Endothelial cell of umbilical vein (primary cell): Measurements from ENCODE around the gene HUS1. TPM values are rescaled to one million over a fixed set of nuclear protein-coding genes. Genes with fewer than 3 reads are reported as not detected.

Experiments
- BruUV-seq: library from RNA; stranded (reverse); fragments of 400-500 nt; replicated peaks from 2 replicates; lab custom pipeline; 2021; lab: Mats Ljungman, UMichigan
- CTCF ChIA-PET: fragments of 300-600, 350-600 bp; sonication (Branson Sonifier 250); formaldehyde crosslinking; loops from one replicate; lab custom pipeline; 2021; ENCODE audit warnings: antibody characterized with exemption, inconsistent platforms; lab: Charles Lee
- POLR2A ChIA-PET: fragments of 300-600, 350-600 bp; sonication (Branson Sonifier 250); formaldehyde crosslinking; loops from one replicate; lab custom pipeline; 2021; ENCODE audit warnings: antibody characterized with exemption, inconsistent platforms; lab: Charles Lee
- DNase-seq: peaks from one replicate; pipeline ENCODE4 v3.0.0-alpha.2; 2011; ENCODE audit warnings: low read depth, low spot score
- FAIRE-seq: peaks from 2 replicates; lab custom pipeline; 2011; peaks lifted over from hg19 to GRCh38; lab: Jason Lieb, UNC
- H2AFZ ChIP-seq: 2 replicates; pipeline ENCODE4 v1.6.0; 2012; ENCODE audit warnings: low read depth, low read length, control low read depth, inconsistent platforms
- H3K27ac ChIP-seq: 2 replicates; pipeline ENCODE4 v1.5.1; 2011; ENCODE audit warnings: low read depth, mild to moderate bottlenecking, control low read depth, low read length, moderate library complexity; ENCODE audit not compliant: insufficient read depth
- H3K27me3 ChIP-seq, 2 experiments: 2 replicates each; pipeline versions ENCODE4 v1.6.0 to v1.6.1; 2011; ENCODE audit warnings: low read length in 2 of 2, mixed read lengths in 1 of 2; ENCODE audit not compliant: control insufficient read depth in 2 of 2, insufficient read depth in 2 of 2
- H3K36me3 ChIP-seq, 2 experiments: 2 replicates in 1 of 2; 3 replicates in 1 of 2; pipeline ENCODE4 v1.5.1; 2011; ENCODE audit warnings: low read length in 2 of 2, mild to moderate bottlenecking in 1 of 2, moderate library complexity in 1 of 2; ENCODE audit not compliant: control insufficient read depth in 2 of 2, insufficient read depth in 2 of 2; ENCODE audit errors: extremely low read depth in 1 of 2
- H3K4me1 ChIP-seq: 3 replicates; pipeline ENCODE4 v1.5.1; 2011; ENCODE audit warnings: mild to moderate bottlenecking, low read length; ENCODE audit not compliant: control insufficient read depth, insufficient read depth; ENCODE audit errors: extremely low read depth
- H3K4me2 ChIP-seq: 2 replicates; pipeline ENCODE4 v1.6.1; 2011; ENCODE audit warnings: low read length, control low read depth, mixed read lengths; ENCODE audit not compliant: insufficient read depth
- H3K4me3 ChIP-seq, 3 experiments: fragments of 200-600 bp in 1 of 3; sonication (generic), shearing (Covaris generic) in 1 of 3; replicated peaks in 1 of 3; 2 replicates each; pipeline ENCODE4 v1.5.1; 2011 to 2016; ENCODE audit warnings: control low read depth in 3 of 3, low read length in 3 of 3, mild to moderate bottlenecking in 2 of 3, inconsistent platforms in 1 of 3, low read depth in 1 of 3, moderate library complexity in 1 of 3; ENCODE audit not compliant: insufficient read depth in 1 of 3
- H3K79me2 ChIP-seq: 2 replicates; pipeline ENCODE4 v1.6.0; 2012; ENCODE audit warnings: low read length, inconsistent platforms; ENCODE audit not compliant: control insufficient read depth, insufficient read depth
- H3K9ac ChIP-seq: replicated peaks from 2 replicates; pipeline ENCODE3; 2011; ENCODE audit warnings: low read length, control low read depth; ENCODE audit not compliant: insufficient read depth; ENCODE audit errors: extremely low read depth
- H3K9me1 ChIP-seq: replicated peaks from 3 replicates; pipeline ENCODE4 v1.6.0; 2011; ENCODE audit warnings: mild to moderate bottlenecking, low read length; ENCODE audit not compliant: control insufficient read depth, insufficient read depth; ENCODE audit errors: extremely low read depth
- H3K9me3 ChIP-seq: replicated peaks from 2 replicates; pipeline ENCODE4 v1.5.1; 2012; ENCODE audit warnings: low read length, inconsistent platforms; ENCODE audit not compliant: control insufficient read depth, insufficient read depth
- H4K20me1 ChIP-seq: replicated peaks from 2 replicates; pipeline ENCODE3; 2011; ENCODE audit warnings: mild to moderate bottlenecking, low read length; ENCODE audit not compliant: control insufficient read depth, insufficient read depth; ENCODE audit errors: extremely low read depth
- FOS ChIP-seq: IDR thresholded peaks from 2 replicates; pipeline ENCODE4 v1.6.1; 2011; ENCODE audit warnings: mild to moderate bottlenecking, low read length, moderate library complexity, borderline replicate concordance; ENCODE audit not compliant: insufficient read depth
- GATA2 ChIP-seq: IDR thresholded peaks from 2 replicates; pipeline ENCODE4 v1.7.0; 2011; ENCODE audit warnings: low read depth, mild to moderate bottlenecking, moderate library complexity, mixed read lengths, low read length; ENCODE audit not compliant: insufficient read length, insufficient read depth
- JUN ChIP-seq: IDR thresholded peaks from 2 replicates; pipeline ENCODE4 v1.6.1; 2011; ENCODE audit warnings: borderline replicate concordance, low read depth; ENCODE audit not compliant: insufficient read length, insufficient read depth
- POLR2AphosphoS5 ChIP-seq: IDR thresholded peaks from 2 replicates; pipeline ENCODE4 v1.6.1; 2012; ENCODE audit warnings: low read depth, mild to moderate bottlenecking, control low read depth, low read length, moderate library complexity; ENCODE audit not compliant: insufficient read depth
- dilution Hi-C: fragments of 300-500 bp; cut with MboI; formaldehyde crosslinking; loops from one replicate; pipeline ENCODE4 v1.15.0; 2019; ENCODE audit warnings: low sequenced_read_pairs; ENCODE audit not compliant: extremely low pct_ligation_motif_present
- intact Hi-C: fragments of 100-400 bp; cut with micrococcal nuclease; formaldehyde crosslinking; loops from one replicate; pipeline ENCODE4 v1.10.0; 2022
- polyA plus RNA-seq, 4 experiments: library from polyadenylated mRNA; depleted of rRNA in 3 of 4; stranded (reverse) in 3 of 4; unstranded in 1 of 4; fragments of >200 nt; gene quantifications; 2 replicates each; pipeline versions ENCODE4 v1.2.1 to v1.2.3, GENCODE V29; 2011 to 2012; ENCODE audit warnings: missing spikeins in 1 of 4
- total RNA-seq: library from RNA; stranded (reverse); gene quantifications from 2 replicates; pipeline ENCODE4 v1.2.3, GENCODE V29; 2021
- TF ChIP-seq, protein P1 (sequence below), 2 donors: IDR thresholded peaks; 1 replicate in 1 of 2; 2 replicates in 1 of 2; pipeline ENCODE4 v1.5.1; 2011; ENCODE audit warnings: low read length in 2 of 2, mild to moderate bottlenecking in 2 of 2, moderate library complexity in 2 of 2, control low read depth in 1 of 2, inconsistent platforms in 1 of 2, low read depth in 1 of 2; ENCODE audit not compliant: insufficient read depth in 1 of 2; ENCODE audit errors: extremely low read depth in 1 of 2
- TF ChIP-seq, protein P2 (sequence below): IDR thresholded peaks from 2 replicates; pipeline ENCODE4 v1.6.1; 2011; ENCODE audit not compliant: insufficient read depth, insufficient read length

The HUS1 gene
- total and polyA plus RNA-seq, 2 donors (not counting 3 experiments of a cell fraction or from before 2014, with no cell fraction given) = 21.4 to 49.7 TPM

DNA sequence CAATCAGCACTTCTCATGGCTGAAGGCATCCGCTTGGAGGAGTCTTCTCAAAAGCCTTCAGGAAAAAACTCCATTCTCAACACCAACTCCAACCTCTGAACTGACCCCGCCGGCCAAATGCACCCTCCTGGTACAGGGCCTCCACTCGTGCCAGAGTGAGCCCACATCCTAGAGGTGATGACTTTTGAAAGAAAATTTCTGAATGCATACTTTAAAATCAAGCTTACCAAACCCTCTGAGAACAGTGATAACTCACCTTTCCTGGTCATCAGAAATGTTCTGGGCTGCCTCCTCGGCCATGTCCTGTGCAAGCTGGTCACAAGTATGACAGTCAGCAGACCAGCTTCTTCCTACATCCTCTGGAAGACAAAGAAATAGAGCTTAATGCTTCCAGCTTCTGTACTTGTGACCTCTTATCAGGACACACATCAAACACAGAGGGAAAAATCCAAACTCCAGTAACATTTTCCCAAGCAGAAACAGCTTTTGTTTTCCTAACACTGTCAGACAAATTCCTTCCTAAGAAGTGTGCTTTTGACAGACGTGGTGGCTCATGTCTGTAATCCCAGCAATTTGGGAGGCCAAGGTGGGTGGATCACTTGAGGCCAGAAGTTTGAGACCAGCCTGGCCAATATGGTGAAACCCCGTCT is 31.1 kb downstream of the HUS1 start, which contains the start of gene PKD1L1:
PKD1L1 (minus strand) TSS at position 326 of the 650 bp plus-strand sequence; CDS start at position 300, 26 bp downstream.
- TF ChIP-seq, protein P1, sequence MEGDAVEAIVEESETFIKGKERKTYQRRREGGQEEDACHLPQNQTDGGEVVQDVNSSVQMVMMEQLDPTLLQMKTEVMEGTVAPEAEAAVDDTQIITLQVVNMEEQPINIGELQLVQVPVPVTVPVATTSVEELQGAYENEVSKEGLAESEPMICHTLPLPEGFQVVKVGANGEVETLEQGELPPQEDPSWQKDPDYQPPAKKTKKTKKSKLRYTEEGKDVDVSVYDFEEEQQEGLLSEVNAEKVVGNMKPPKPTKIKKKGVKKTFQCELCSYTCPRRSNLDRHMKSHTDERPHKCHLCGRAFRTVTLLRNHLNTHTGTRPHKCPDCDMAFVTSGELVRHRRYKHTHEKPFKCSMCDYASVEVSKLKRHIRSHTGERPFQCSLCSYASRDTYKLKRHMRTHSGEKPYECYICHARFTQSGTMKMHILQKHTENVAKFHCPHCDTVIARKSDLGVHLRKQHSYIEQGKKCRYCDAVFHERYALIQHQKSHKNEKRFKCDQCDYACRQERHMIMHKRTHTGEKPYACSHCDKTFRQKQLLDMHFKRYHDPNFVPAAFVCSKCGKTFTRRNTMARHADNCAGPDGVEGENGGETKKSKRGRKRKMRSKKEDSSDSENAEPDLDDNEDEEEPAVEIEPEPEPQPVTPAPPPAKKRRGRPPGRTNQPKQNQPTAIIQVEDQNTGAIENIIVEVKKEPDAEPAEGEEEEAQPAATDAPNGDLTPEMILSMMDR (IDR thresholded peaks at IDR 0.05; ENCODE audit: extremely low read depth in 1 of 2, insufficient read depth in 1 of 2, low read depth in 1 of 2, low read length in 2 of 2) = no peak
- TF ChIP-seq GATA2 = peak; percentile 43
- ChIA-PET CTCF (interaction anchor here (0.6 to 12.0 kb wide), 7 partner anchors 9 to 682 kb away, joined by 3 to 371 read pairs (median 4); no protein-coding TSS in a partner anchor), POLR2A (interaction anchor here (1.5 kb wide), 1 partner anchor 20 kb away, joined by 4 read pairs; no protein-coding TSS in a partner anchor)
- Histone ChIP-seq H4K20me1 (no peaks in the 10 kb centered on the region), H2AFZ (no peak within 1 kb of the TSS), H3K4me2 (peak within 1 kb of the TSS; percentile 35), H3K9me1 (no peaks in the 10 kb centered on the region), H3K4me3 (no peak within 1 kb of the TSS), H3K79me2 (no peaks in the 10 kb centered on the region), H3K27me3 (no peaks in the 10 kb centered on the region), H3K4me1 (peaks cover 70% of the 10 kb centered on the region), H3K9me3 (no peaks in the 10 kb centered on the region), H3K27ac (peak within 1 kb of the TSS; percentile 93), H3K9ac (peak within 1 kb of the TSS; percentile 67), H3K36me3 (no peaks in the 10 kb centered on the region)
- DNase-seq (peak; percentile 85), FAIRE-seq (peak; percentile 59)
- BruUV-seq = TSS peak; percentile 11
- dilution Hi-C loops = no loop called here
- intact Hi-C loops = loop anchor here (5.0 to 10.0 kb wide), 2 partner anchors 89 to 1403 kb away; partner anchors contain the start of gene C7orf57

DNA sequence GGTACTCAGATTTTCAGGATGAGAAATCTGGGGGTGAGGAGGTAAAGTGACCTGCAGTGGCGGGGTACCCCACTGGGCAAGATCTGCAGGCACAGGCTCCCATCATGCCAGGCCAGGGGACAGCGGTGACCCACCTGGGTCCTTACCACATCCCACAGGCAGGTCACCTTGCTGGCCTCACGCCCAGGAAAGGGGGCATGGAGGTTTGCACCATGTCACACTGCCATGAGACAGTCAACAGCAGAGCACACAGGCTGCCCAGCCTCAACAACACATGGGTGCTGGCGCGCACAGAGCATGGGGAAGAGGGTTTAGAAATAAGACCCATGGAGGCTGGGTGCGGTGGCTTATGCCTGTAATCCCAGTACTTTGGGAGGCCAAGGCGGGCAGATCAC is 32.1 kb downstream of the HUS1 start:
- intact Hi-C loops = loop anchor here (1.0 to 10.0 kb wide), 4 partner anchors 31 to 1403 kb away; partner anchors contain the start of genes C7orf57 and HUS1
- FAIRE-seq = no peak
- TF ChIP-seq JUN (no peak), GATA2 (no peak), POLR2AphosphoS5 (no peak), FOS (no peak)
- TF ChIP-seq, protein P1 (IDR thresholded peaks at IDR 0.05; ENCODE audit: extremely low read depth in 1 of 2, insufficient read depth in 1 of 2, low read depth in 1 of 2, low read length in 2 of 2) = no peak
- TF ChIP-seq, protein P2, sequence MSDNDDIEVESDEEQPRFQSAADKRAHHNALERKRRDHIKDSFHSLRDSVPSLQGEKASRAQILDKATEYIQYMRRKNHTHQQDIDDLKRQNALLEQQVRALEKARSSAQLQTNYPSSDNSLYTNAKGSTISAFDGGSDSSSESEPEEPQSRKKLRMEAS = no peak

More for the DNA sequence above, 32.1 kb downstream of the HUS1 start:
- Histone ChIP-seq H3K27ac (peak overlapping the region; percentile 93), H3K9ac (peak overlapping the region; percentile 67), H3K36me3 (no peaks in the 10 kb centered on the region), H3K4me1 (peaks cover 76% of the 10 kb centered on the region), H3K9me3 (no peaks in the 10 kb centered on the region), H3K27me3 (no peaks in the 10 kb centered on the region), H4K20me1 (no peaks in the 10 kb centered on the region), H3K9me1 (no peaks in the 10 kb centered on the region), H2AFZ (no peak overlapping the region), H3K79me2 (no peaks in the 10 kb centered on the region), H3K4me2 (no peak overlapping the region), H3K4me3 (no peak overlapping the region)
- POLR2A ChIA-PET = interaction anchor here (1.5 kb wide), 1 partner anchor 21 kb away, joined by 4 read pairs; no protein-coding TSS in a partner anchor
- BruUV-seq = TSS peak; percentile 56
- dilution Hi-C loops = no loop called here
- CTCF ChIA-PET = interaction anchor here (4.5 to 12.0 kb wide), 2 partner anchors 19 to 163 kb away, joined by 149 to 371 read pairs; no protein-coding TSS in a partner anchor
- no peak for DNase-seq
